ENCODE data around the gene FALEC.
"Not testable (repeated sequence)": the region's sequence is repeated elsewhere in the genome, so short reads cannot be mapped to it uniquely, and the experiment has no call there.

Gene FALEC

GRCh38 chr1:150560576-150561253 lies 45.2 kb downstream of the FALEC start:
- no peak for FAIRE-seq

- FAIRE-seq = peak; percentile 98
These were observed 45.9 kb downstream of the FALEC start for GRCh38 chr1:150561254-150561973.

DNA sequence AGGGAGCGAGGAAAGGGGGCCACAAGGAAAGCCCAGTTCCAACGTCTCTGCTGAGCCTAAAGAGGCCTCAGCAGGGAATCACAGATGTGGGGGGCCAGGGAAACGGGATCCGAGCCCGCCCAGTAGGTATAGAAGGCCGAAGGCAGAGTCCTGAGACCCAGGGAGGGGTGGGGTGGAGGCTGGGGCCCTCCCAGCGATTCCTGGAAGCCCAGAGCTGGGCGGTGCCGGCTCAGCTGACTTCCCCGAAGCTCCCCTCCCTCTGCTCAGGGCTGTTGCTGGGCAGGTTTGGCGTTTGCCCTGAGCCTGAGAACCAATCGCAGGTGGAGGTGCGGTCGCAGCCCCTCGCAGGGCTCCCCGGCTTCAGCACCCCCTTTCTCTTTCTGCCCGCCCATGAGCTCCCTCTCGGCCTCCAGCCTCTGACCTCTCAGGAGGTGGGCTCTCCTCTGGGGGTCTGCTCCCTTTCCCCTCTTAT lies 46.5 kb downstream of the FALEC start:
- peak; percentile 93 for FAIRE-seq

DNA sequence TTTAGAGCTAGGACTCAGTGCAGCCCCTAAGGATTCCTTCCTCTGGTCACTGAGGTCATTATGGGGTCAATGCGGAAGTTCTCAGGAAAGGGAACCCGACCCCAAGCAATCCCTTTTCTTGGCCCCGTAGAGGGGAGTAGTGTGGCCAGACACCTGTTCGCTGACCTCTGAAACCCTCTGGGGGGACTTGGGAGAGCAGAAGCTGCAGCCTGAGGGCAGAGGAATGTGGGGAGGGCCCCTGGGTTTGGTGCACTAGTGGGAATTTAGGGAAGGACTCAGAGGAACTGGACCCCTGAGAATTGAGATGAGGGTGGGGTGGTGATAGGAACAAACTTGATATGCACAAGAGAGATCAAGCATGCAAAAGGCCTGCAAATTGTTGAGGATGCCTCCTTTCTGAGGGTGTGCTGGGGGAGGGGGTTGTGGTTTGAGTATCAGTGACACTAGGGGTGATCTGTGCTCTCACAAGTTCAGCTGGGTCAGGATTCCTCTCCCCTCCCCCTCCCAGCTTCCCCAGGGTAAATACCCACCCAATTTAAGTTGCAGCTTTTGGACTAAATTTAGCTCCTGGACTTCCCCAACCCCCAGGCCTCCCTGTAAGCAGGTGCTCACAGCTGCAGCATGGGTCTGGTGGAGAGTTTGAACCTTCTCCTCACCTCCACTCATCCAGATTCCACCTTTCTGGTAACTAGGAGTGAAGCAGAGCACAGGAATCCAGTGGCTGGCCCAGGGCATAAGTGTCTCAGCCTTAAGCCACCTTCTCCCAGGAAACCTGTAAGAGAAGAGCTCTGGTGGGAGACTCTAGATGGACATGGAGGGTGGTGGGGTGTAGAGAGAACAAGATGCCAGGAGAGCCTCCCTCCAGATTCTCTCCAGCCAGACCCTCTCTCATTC lies 47.1 kb downstream of the FALEC start:
- FAIRE-seq = no peak

DNA sequence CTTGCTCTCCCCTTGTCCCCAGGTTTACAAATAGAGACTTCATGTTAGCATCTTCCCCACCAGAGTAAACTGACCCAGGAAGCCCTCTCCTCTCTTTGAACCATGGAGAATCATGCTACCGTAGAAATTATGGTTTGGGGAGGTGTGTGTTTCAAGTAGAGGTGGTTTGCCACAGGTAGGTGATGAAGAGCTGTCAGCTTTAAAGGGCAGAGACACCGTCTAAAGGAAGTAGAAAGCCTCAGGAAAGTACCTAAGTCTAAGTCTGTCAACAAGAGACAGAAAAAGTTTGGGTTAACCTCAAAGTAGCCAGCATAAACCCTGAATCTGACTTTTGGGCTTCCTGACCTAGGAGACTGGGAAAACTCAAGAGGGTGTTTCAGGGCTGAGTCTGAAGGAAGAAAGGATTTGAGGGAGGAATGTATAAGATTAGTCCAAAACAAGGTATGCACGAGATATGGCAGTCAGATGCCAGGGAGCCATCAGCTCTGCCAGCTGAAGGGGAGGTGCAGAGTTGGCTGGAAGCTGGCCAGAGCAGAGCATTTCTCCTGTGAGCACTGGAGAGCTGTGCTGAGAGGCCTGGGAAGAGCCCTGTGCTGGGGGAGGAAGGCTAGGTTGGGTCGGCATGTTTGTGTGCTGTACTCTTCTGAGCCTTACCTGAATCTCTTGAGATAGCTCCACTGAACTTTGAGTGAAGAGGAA lies 47.9 kb downstream of the FALEC start:
- no peak for FAIRE-seq

GRCh38 chr1:150564051-150564991 lies 48.8 kb downstream of the FALEC start:
- no peak for FAIRE-seq

GRCh38 chr1:150565240-150565991 lies 49.9 kb downstream of the FALEC start:
- FAIRE-seq = not testable (repeated sequence)

DNA sequence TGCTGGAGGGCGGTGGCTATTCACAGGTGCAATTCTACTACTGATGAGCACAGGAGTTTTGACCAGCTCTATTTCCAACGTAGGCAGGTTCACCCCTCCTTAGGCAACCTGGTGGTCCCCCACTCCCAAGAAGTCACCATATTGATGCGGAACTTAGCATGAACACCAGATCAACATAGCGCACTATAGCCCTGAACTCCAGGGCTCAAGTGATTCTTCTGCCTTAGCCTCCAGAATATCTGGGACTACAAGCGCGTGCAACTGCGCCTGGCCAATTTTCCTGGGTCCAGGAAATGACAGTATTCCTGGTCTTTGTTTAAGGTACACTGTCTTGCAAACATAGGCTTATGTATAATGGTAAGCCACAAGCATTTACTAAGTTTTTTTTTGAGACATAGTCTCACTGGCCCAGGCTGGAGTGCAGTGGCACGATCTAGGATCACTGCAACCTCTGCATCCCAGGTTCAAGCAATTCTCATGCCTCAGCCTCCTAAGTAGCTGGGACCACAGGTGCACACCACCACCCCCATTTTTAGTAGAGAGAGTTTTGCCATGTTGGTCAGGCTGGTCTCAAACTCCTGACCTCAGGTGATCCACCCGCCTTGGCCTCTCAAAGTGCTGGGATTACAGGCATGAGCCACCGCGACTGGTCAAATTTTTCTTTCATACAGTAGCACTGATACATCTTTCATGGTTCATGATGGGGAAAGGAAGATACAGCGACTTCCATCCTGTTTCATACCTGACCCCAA lies 51.2 kb downstream of the FALEC start:
- no peak for FAIRE-seq

GRCh38 chr1:150567341-150567716 lies 51.8 kb downstream of the FALEC start:
- no peak for FAIRE-seq

DNA sequence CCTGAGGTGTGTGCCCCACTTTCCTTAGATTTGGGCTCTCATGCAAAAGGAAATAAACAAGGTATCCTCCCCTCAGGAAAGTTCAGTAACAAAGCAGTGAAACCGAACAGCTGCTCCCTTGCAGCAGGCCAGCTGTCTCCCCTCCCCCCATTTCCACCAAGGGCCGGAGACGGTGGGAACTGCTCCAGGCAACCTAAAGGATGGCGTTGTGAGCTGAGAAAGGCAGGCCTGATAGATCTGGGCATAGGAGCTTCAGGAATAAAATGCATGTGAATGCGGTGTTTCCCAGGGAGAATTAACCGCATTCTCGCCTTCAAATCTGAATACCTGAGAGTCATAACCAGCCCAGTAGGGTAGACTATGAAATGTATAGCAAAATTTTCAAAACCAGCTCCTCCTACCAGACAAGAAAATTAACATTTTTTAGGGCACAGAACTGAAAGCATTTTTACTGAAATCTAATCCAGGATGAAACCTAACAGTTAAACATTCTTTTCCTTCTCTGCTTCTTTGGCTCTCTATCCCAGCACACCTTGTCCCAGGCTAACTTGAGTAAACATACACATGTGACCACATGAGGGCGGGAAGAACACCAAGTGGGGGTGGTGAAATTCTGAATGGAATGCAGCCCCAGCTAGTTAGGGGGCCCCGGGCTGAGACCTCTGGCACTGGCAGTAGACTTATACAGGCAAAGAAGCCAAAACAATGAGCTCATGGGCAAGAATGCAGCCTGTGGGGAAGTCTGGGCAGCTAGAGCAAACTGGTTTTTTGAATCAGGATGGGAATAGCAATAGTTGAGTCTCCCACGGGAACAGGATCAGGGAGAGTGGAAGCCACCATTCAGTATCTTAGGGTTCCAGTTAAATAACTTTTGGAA lies 52.4 kb downstream of the FALEC start:
- FAIRE-seq = peak; percentile 97

DNA sequence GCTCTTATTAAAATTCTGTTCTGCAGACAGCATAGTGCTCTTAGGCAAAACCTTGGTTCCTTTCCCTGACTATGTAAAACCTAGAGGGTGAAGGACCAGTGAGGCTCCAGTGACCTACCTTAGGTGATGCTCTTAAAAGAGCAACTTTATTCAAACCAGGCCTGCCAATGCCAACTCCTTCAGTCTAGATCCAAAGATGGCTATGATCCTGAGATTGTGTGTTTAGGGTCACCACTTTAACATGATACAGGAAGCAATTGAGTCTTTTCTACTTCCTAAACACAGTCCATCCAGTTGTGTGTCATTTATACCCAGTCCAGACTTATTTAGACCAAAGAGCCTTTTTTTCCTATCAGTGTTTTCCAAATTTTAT lies 53.0 kb downstream of the FALEC start:
- FAIRE-seq = no peak

DNA sequence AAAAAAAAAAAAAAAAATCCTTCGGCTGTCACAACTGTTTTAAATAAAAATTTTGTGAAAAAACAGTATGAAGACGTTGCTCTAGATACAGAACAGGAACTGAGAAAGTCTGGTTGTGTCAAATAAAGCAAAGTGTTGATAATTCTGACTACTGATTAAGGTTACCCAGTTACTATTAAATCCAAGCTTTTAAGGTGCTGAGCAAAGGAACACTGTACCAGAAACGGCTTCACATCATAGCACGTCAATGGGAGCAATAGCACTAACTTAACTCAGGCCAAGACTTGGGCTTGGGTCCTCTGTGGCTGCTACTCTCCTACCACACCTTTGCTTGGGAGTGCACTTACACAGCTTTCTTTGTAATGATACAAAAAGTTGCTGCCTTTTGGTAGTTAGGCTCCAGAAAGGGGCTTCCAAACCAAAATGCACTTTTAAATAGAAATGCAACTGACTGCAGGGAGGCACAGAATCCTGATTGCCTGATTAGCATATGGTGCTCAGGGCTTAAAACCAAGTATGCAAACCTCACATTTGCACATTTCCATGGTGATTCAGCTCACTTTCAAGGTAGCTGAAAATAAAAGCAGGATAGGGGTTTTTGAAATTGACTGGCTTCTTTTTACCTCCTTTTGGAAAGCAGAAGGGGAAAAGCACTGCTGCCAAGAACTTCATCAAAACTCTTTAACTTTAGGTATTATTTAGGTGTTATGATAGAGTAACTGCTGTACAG lies 57.5 kb downstream of the FALEC start:
- no peak for FAIRE-seq

DNA sequence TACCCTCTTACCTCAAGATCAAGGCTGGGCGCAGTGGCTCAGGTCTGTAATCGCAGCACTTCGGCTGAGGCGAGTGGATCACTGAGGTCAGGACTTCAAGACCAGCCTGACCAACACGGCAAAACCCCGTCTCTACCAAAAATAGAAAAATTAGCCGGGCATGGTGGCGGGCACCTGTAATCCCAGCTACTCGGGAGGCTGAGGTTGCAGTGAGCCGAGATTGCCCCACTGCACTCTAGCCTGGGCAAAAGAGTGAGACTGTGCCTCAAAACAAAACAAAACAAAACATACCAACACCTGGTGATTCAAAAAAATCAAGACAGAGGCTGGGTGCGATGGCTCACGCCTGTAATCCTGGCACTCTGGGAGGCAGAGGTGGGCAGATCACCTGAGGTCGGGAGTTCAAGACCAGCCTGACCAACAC lies 58.1 kb downstream of the FALEC start:
- FAIRE-seq = not testable (repeated sequence)

DNA sequence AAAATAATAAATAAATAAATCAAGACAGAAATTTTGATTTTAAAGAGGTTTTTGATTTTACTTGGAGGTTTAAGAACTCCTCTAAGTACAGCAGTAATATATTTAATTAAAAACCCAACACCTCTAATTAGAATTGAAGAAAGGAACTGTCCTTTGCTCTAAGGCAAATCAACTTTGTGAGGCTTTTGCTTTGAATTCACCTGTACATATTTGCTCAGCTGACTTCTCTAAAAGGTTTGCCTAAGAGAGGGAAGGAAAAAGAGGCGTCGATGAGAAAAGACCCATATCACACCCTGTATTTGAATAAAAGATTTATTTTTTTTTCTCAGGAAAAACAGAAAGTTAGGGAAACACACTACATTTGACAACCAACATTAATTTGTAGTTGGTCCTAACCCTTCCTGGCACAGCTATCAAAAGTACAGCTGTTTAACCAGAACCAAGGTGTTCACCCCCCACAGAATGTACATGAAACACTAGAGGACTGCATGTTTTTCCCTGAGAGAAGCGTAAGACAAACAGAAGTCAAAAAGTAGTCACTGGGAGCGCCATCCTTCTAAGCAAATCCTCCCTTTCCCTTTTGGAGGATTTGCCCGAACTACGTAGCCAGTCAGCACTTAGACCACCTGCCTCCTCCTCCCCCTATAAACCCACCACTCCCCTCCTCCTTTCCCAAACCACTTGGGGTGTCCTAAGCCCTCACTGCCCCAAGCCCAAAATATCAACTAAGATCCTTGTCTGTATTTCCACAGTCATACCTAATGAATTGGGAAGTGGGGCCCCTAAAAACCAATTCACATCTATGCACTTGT lies 58.9 kb downstream of the FALEC start:
- FAIRE-seq = no peak

GRCh38 chr1:150575072-150575489 lies 59.5 kb downstream of the FALEC start:
- no peak for FAIRE-seq

- FAIRE-seq = no peak
These were observed 60.2 kb downstream of the FALEC start for GRCh38 chr1:150575518-150576366.

DNA sequence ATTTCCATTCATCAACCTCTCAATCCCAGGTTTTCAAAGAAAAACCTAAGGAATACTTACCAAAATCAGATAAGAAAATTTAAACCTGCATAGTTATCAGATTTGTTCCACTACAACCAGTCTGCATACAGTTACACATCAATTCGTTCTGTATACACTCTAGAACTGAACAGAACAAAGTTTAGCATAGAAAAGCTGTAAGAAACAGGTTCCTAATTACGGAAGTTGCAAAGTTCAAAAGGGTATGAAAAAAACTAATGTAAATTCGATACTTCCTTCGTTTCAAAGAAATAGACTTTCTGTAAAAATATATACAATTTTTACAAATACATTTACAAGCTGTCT lies 60.8 kb downstream of the FALEC start:
- FAIRE-seq = no peak

All from G401.6 (cell line).